Measurements from ENCODE around the gene CBL. TPM values are rescaled to one million over a fixed set of nuclear protein-coding genes. Genes with fewer than 3 reads are reported as not detected.

The CBL gene
- total RNA-seq, 4 donors from 2014 or later: 11.1 to 20.6 (median 15.9) TPM

DNA sequence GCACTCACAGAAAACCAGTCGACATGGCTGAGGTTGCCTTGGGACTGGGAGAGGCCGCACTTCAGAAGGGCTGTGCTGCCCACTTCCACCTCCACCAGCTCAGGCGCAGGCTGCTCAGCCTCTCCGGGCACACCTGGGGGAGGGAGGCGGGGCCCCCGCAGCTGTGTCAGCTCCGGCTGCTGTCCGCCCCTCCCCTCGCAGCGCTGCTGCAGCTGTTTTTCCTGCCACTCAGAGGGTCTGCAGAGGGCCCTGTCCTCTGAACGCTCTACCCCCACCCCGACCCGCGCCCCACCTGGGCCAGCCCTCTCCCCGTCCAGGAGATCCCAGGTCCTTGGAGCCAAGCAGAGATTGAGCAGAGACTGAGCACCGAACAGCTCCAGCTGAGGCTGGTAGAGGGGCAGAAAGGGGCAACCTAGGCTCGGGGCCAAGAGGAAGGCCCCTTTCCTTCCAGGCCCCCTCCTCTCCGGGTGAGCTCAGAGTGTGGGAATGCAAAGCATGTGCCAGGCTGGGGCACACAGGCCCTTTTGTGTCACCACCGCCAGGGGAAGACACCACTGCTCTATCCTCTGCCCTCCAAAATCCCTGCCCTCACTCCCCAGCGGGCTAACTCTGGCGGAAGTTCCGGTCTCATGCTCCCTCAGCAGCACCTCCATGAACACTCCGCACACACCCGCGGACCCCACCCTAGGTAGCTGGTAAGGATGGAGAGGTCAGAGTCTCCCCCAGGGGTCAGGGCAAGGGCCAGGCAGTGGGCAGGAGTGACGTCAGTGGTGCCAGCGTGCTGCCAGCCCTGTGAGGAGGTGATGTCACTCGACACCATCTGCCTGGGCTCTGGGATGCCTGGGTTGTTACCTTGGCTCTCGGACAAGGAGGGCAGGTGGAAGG, 109.2 kb downstream of the CBL start:
- Histone ChIP-seq H3K4me1 (peaks cover 0 to 29% (median 17%) of the 10 kb centered on the region in 4 donors), H3K27ac (peak overlapping the region; percentile 32 to 87 (median 74)), H3K9me3 (no peaks in the 10 kb centered on the region), H3K36me3 (peaks cover 0 to 15% (median 0%) of the 10 kb centered on the region in 3 donors), H3K27me3 (no peaks in the 10 kb centered on the region), H3K4me3 (peak overlapping the region; percentile 23 to 61 (median 48))
- TF ChIP-seq, protein P1, sequence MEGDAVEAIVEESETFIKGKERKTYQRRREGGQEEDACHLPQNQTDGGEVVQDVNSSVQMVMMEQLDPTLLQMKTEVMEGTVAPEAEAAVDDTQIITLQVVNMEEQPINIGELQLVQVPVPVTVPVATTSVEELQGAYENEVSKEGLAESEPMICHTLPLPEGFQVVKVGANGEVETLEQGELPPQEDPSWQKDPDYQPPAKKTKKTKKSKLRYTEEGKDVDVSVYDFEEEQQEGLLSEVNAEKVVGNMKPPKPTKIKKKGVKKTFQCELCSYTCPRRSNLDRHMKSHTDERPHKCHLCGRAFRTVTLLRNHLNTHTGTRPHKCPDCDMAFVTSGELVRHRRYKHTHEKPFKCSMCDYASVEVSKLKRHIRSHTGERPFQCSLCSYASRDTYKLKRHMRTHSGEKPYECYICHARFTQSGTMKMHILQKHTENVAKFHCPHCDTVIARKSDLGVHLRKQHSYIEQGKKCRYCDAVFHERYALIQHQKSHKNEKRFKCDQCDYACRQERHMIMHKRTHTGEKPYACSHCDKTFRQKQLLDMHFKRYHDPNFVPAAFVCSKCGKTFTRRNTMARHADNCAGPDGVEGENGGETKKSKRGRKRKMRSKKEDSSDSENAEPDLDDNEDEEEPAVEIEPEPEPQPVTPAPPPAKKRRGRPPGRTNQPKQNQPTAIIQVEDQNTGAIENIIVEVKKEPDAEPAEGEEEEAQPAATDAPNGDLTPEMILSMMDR (IDR thresholded peaks at IDR 0.05): no peak
- peak in 2 of 3 donors; percentile 64 to 74 for DNase-seq

GRCh38 chr11:119316016-119316728, 110.0 kb downstream of the CBL start:
- peak overlapping the region; percentile 51 to 87 (median 74) for H3K27ac ChIP-seq
- peaks cover 0 to 35% (median 21%) of the 10 kb centered on the region in 4 donors for H3K4me1 ChIP-seq
- H3K4me3 ChIP-seq: peak overlapping the region; percentile 23 to 61 (median 48)
- H3K27me3 ChIP-seq: no peaks in the 10 kb centered on the region
- H3K36me3 ChIP-seq: peaks cover 0 to 15% (median 0%) of the 10 kb centered on the region in 3 donors
- no peaks in the 10 kb centered on the region for H3K9me3 ChIP-seq
- DNase-seq: no peak
- no peak for TF ChIP-seq POLR2A (IDR thresholded peaks at IDR 0.05)
- TF ChIP-seq, protein P1 (IDR thresholded peaks at IDR 0.05): no peak

GRCh38 chr11:119316729-119317591, 110.8 kb downstream of the CBL start, which contains the start of gene MCAM:
Gene MCAM (minus strand): TSS chr11:119317130. CDS start chr11:119317101, 29 bp downstream.
- H3K36me3 ChIP-seq: peaks cover 0 to 7% (median 0%) of the 10 kb centered on the region in 3 donors
- H3K27me3 ChIP-seq: no peaks in the 10 kb centered on the region
- TF ChIP-seq, protein P1 (IDR thresholded peaks at IDR 0.05): no peak
- TF ChIP-seq POLR2A (IDR thresholded peaks at IDR 0.05): no peak
- H3K4me1 ChIP-seq: peaks cover 0 to 43% (median 23%) of the 10 kb centered on the region in 4 donors
- peak within 1 kb of the TSS; percentile 68 to 87 (median 78) for H3K27ac ChIP-seq
- H3K4me3 ChIP-seq: peak within 1 kb of the TSS; percentile 23 to 61 (median 48)
- no peak for DNase-seq
- H3K9me3 ChIP-seq: no peaks in the 10 kb centered on the region

GRCh38 chr11:119317592-119318239, 111.6 kb downstream of the CBL start:
- Histone ChIP-seq H3K27ac (peak overlapping the region; percentile 68 to 87 (median 78)), H3K4me1 (peaks cover 0 to 44% (median 23%) of the 10 kb centered on the region in 4 donors), H3K36me3 (no peaks in the 10 kb centered on the region), H3K9me3 (no peaks in the 10 kb centered on the region), H3K27me3 (no peaks in the 10 kb centered on the region), H3K4me3 (peak overlapping the region in 3 of 4 donors; percentile 23 to 61 (median 56))
- DNase-seq: no peak
- TF ChIP-seq POLR2A (IDR thresholded peaks at IDR 0.05): no peak

DNA sequence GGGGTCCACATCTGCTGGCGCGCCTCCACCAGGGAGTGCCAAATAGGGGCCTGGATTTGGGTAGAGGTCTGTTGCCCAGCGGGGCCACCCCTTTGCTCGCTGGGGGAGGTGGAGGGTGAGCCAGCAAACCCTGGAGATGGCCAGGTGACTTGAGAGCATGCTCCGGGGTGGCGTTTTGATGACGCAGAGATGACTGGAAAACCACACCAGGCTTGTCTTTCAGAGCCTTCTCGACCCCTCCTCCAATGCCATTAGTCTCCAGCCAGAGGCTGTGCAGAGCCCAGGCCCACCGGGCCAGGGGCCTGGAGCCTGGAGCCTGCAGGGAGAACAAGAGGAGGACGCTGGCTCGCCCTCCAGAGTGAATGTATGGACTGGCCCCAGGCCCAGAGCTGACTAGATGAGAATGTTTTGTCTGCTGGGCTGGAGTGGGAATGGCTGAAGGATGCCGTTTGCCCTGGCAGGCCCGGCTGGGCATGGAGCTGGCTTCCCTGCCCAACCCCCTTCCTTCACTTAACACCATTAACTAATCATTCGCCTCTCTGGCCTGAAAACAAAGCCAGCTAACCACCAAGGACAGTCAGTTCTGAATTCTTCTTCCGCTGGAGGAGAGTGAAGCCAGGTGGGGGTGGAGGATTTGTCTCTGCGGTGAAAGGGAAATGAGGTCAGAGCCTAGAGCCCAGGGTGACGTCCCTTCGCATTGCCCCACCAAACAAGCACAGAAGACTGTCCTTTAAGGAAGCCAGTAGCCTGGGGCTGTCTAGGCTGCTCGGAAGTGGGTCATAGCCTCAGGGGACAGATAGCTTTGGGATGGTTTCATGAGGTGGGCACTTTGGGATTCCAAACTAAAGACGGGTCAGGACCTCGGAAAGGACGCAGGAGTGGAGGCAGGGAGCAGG, 112.3 kb downstream of the CBL start:
- Histone ChIP-seq H3K4me3 (no peak overlapping the region), H3K27ac (peak overlapping the region; percentile 68 to 87 (median 78)), H3K36me3 (no peaks in the 10 kb centered on the region), H3K9me3 (no peaks in the 10 kb centered on the region), H3K27me3 (no peaks in the 10 kb centered on the region), H3K4me1 (peaks cover 0 to 44% (median 23%) of the 10 kb centered on the region in 4 donors)
- DNase-seq: peak; percentile 49 to 84 (median 51)
- TF ChIP-seq, protein P1 (IDR thresholded peaks at IDR 0.05): no peak
- TF ChIP-seq POLR2A (IDR thresholded peaks at IDR 0.05): peak in 1 of 2 donors; percentile 52
